HG02588 (cell line): ENCODE measurements around the gene QKI.

Source experiments
- ATAC-seq: cut with Tn5 transposase; IDR thresholded peaks from one replicate; pipeline ENCODE4 v1.9.1; 2021; ENCODE audit warnings: mild to moderate bottlenecking, moderate library complexity; ENCODE audit not compliant: unreplicated experiment

The QKI gene

DNA sequence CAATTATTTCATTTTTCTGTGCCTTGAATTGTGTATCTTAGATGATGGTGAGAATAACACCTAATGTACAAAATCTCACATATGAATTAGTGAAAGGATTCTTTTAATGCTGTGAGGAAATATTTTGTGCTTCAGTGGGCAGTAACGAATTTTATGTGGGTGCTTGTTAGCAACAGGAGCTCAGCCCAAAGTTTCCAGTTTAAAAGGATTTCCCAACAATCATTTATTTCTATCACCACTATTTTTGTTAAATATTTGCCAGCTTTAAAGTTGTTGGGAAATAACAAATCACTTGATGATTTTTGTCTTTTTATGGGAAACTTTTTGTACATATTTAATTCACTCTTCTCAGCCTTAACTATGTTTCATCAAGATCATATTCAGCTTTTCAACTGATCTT is 111.8 kb downstream of the QKI start:
- no peak for ATAC-seq

DNA sequence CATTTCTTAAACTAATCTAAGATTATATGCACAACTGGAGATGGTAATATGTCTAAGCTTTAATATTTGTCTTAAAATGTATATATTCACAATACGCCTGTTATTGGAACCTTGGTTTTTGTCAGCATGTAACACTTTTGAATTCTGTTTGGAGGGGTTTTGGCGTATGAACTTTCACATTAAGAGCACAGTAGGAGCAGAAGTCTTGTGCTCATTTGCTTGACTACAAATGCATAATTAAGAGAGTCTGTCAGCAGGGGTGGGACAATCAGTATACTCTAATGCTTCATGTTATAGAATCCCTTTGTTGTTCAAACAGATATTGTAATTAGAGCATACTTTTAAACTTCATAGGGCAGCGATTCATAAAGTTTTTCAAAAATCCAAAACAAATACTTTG is 112.8 kb downstream of the QKI start:
- no peak for ATAC-seq

DNA sequence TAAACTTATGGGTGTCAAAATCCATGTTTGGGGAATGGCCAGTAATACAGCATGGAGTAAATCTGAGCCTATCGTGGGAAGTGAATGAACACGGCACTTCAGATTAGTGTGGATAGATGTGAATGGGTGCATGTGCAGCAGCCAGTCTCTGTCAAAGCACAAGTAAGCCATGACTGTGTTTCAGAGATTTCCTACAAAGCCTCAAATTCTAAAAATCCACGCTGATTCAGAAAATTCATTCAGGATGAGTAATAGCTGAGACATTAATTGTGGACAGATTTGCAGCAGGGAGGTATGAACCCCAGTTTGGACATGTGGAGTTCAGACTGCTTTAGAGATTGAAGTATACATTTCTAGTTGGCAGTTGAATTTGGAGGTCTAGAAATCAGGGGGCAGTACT is 115.1 kb downstream of the QKI start:
- no peak for ATAC-seq

DNA sequence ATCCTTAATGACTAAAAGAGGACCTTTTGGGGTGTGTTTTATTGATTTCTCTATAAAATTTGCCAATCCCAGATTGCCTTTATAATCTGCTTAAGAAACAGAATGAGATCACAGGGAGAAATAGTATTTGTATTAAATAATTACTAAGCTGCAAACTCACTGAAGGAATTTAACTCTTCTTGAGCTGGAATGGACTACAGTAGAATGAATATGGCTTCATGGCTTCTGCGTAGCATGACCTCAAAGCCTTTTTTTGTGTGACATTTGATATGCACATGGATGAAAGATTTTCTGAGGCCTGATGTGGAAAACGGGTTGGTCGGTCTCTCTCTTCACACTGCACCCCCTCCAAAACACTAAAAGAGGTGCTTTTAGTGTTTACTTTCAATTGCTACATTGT is 115.9 kb downstream of the QKI start:
- no peak for ATAC-seq

DNA sequence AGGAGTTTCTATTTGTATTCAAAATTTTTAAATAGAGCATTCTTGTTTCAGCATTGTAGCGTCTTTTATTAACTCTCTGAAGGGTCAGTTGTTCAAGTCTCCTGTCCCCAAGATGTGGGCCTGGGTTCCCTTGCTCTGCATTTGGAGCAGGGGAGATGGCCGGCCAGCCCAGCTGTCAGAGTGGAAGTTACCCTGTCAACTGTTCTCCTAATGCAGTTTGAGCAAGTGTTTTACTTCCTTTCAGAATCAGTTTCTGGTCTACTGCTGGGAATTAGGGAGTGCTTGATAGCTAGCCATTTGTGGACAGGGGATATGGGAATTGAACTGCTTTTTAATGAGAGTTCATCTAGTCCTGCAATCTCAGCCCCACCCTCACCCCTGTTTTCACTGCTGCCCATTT is 116.6 kb downstream of the QKI start:
- no peak for ATAC-seq

GRCh38 chr6:163532526-163533078 is 118.1 kb downstream of the QKI start:
- ATAC-seq: no peak

DNA sequence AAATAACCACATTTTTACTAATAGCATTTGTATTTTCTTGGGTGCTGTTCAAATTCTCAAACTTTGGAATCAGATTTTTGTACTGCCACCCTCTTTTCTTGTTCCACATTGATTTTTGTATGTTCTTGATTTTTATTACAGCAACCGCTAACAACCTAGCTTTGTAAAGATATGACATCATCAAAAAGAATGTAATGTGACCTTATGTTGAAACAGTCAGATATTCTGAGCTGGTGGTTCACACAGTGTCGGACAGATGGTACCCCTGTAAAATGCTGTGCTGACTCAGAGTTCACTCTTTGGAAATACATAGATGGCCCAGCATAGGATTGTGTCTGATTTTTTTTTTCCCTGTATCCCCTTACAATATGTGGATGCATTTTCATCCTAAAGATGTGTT is 118.9 kb downstream of the QKI start:
- no peak for ATAC-seq

DNA sequence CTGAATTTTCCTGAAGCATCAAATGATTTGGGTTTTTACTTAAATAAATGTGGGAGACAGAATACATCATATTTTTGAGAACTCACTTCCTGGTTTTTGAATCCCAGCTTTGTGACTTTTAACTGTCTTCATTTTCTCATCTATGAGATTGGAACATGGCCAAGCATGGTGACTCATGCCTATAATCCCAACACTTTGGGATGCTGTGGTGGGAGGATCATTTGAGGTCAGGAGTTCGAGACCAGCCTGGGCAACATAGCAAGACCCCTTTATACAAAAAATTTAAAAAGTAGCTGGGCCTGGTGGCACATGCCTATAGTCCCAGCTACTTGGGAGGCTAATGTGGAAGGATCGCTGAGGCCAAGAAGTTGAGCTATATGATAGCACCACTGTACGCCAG is 122.3 kb downstream of the QKI start:
- no peak for ATAC-seq

DNA sequence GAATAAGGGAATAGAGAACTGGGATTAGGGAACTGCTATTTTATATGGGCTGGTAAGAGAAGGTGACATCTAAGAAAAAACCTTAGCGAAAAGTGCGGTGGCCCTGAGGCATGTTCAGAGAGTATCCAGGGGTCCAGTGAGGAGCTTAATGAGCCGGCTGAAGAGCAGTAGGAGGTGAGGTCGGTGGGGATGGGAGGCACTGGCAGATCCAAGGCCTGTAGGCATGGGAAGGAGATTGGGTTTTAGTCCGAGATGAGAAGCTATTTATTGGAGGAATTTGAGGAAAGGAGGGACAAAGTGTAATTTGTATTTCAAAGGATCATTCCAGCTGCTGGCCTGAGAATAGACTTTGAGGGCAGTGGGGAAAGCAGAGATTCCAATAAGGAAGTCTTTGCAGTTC is 123.8 kb downstream of the QKI start:
- no peak for ATAC-seq

DNA sequence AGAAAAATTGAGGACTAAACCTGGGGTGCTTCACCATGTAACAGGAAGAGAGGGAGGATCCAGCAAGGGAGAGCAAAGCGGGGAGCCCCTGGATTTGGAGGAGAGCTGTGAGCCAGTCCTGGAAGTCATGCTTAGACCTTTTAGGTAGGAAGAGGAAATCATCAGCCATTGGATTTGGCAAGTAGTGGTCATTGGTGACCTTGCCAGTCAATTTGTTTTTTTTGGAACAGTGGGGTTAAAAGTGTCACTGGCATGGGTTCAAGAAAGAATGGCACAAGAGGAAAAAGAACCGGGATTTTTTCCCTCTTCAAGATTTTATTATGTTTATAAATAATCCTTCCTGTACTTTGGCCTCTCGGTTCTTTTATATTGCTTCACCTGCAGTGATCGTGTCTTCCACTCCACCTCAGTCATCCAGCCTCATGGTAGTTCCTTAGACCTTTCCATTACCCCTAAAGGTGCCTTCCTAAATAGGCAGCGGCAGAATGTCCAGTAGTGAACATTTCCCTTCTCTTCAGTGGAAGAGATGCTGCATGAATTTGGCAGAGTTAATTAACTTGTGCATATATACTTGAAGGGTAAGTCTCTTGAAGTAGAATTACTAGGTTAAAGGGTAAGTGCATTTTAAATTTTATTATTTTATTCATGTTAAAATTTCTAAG is 124.7 kb downstream of the QKI start:
- no peak for ATAC-seq

GRCh38 chr6:163543321-163543720 is 128.8 kb downstream of the QKI start:
- no peak for ATAC-seq

DNA sequence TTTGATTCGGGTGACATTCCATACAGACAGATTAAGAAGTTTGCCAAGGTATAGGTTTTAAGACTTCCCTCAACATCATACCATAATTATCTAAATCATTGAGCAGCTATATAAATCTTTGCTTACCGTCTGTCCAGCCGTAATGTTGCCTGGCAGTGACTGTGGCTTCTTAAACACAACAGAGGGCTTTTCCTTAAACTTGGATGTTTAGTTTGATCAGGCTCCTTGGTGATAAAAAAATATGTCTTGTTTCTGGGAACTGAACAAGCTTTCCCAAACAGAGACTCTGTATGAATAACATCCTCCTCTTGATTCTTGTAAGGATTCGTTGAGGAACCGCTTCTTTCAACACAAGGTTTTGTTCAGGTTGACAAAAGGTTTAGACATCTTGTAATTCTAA is 130.9 kb downstream of the QKI start:
- ATAC-seq: no peak

GRCh38 chr6:163547287-163547686 is 132.8 kb downstream of the QKI start:
- ATAC-seq: no peak

DNA sequence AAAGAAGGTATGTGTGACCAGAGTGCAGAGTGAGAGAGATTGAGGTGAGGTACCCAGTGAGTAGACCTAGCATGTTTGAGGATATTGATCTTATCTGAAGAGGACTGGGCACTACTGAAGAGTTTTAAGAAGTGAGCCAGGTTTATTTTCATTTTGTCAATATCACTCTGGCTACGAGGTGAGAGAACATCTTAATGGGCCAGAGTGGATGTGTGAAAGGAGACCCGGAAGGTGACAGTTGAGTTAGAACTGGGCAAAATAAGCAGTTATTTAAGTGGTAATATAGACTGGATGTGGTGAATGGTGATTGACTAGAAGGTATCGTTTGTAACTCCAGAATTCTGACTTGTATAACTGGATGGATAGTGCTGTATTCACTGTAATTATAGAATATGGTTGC is 134.1 kb downstream of the QKI start:
- no peak for ATAC-seq

GRCh38 chr6:163554032-163554431 is 139.5 kb downstream of the QKI start:
- no peak for ATAC-seq

DNA sequence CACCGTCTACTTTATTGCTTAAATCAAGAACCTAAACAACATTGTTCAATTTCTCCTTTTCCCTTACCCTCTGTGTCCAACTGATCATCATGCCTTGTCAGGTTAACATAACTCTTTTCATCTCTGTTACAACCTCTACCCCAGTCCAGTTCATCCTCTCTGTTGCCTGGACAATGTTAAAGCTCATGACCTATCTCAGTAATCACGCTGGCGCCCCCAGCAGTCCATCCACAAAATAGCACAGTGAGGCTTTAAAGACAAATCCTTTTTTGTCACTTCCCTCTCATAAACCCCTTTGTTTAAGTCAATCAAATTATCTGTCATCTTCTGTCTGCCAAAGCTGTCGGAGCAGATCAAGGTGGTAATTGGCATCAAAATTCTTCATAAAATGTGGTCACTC is 140.1 kb downstream of the QKI start:
- no peak for ATAC-seq

DNA sequence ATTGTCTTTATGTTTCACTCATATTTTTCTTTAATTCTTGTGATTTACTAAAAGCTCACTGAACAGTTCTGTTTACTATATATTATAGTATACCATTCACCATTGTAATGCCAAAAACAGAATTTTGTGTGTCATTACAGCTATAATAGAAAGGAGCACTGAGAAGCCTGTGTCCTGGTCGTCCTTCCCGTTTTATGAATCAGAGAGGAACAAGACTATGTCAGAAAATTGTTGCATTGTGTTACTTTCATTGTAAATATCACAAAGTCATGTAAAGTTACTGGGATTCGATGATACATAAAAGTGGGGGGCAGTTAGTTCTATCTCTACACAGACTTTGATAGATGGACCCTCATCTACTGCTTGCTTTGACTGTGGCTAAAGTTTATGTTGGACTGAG is 145.1 kb downstream of the QKI start:
- no peak for ATAC-seq

- no peak for ATAC-seq
Observed at GRCh38 chr6:163563318-163563717, 148.8 kb downstream of the QKI start.

DNA sequence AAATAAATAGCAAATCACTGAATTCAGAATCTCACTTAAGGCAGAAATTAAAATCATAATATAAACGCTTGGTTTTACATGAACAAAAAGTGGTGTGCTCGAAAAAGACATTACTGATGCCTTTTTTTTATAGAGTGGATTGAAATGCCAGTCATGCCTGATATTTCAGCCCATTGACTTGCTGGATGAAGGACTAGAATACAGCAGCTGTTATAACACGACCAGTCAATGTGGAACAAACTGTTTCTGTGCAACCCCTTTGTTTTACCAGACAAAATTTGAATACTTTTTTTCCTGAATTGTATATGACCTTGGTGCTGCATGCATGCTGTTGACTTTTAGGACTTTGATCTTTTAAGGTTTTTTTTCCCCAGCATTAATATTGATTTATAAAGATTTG is 150.0 kb downstream of the QKI start:
- no peak for ATAC-seq

DNA sequence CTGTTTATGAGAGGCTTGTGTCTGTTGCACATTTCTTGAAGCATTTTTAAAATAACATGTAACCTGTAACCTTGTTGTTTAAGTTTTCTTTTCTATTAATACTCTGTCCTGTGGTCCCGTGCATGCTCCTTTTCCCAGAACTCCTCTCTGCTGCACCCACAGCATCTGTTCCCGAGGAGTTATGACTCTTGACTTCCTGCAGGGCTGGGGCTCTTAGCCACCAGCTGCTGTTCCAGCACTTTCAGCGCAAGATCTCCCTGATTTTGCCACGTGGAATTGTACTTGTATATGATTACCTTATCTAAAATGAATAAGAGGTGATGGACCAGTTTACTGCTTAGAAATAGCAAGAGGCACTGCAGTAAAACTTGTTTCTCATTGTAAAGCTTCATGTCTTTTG is 150.6 kb downstream of the QKI start:
- ATAC-seq: no peak

DNA sequence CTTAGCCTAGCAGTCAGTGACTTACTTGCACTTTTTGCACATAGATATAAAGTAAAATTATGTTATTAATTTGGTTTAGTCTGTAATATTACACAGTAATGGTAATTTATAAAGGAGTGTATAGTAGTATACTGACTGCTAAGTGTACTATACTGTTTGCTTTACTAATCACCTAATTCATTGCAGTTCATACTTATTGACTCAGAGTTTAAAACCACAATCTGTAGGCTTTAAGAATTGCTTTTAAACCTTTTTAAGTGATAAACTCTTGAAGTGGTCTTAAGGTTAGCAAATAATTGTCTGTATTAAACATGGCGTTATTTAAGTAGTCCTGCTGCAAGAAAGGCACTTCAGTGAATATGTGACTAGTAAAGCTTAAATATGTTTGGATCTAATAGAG is 151.5 kb downstream of the QKI start:
- ATAC-seq: no peak

DNA sequence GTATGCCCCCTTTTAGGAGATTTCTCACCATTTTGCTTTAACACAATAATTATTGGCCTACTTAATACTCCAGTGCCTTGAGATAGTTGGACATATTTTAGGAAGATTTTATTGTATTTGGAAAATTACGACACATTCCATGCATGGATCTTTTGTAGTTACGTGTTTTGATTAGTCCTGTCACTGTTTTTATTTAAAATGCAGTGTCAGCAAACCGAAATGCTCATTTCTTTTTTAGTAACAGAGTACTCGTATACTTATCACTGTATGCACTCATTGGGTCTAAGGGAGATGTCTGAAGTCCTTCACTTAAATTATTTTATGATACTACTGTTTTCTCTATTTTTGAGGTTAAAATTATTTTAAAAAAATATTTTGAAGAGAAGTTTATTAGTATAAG is 153.8 kb downstream of the QKI start:
- no peak for ATAC-seq

- ATAC-seq: no peak
Observed at GRCh38 chr6:163570579-163571231, 156.2 kb downstream of the QKI start.
